ENCODE results near the gene LSMEM2. TPM values are rescaled to one million over a fixed set of nuclear protein-coding genes. Genes with fewer than 3 reads are reported as not detected.

The LSMEM2 gene
- total RNA-seq, 4 donors from 2014 or later: 0.90 to 1.5 TPM; not detected in 2

GRCh38 chr3:50232303-50232702 lies 46.6 kb upstream of the LSMEM2 start:
- H3K36me3 ChIP-seq: no peaks in the 10 kb centered on the region
- H3K9me3 ChIP-seq: no peaks in the 10 kb centered on the region
- H3K4me1 ChIP-seq: no peaks in the 10 kb centered on the region
- no peaks in the 10 kb centered on the region for H3K27me3 ChIP-seq
- TF ChIP-seq POLR2A (IDR thresholded peaks at IDR 0.05): no peak
- TF ChIP-seq, protein P1, sequence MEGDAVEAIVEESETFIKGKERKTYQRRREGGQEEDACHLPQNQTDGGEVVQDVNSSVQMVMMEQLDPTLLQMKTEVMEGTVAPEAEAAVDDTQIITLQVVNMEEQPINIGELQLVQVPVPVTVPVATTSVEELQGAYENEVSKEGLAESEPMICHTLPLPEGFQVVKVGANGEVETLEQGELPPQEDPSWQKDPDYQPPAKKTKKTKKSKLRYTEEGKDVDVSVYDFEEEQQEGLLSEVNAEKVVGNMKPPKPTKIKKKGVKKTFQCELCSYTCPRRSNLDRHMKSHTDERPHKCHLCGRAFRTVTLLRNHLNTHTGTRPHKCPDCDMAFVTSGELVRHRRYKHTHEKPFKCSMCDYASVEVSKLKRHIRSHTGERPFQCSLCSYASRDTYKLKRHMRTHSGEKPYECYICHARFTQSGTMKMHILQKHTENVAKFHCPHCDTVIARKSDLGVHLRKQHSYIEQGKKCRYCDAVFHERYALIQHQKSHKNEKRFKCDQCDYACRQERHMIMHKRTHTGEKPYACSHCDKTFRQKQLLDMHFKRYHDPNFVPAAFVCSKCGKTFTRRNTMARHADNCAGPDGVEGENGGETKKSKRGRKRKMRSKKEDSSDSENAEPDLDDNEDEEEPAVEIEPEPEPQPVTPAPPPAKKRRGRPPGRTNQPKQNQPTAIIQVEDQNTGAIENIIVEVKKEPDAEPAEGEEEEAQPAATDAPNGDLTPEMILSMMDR (IDR thresholded peaks at IDR 0.05): no peak
- DNase-seq: no peak
- intact Hi-C loops (cut with DNase I; ENCODE audit: low total_unique reads): no loop called here
- no peak overlapping the region for H3K4me3 ChIP-seq
- H3K27ac ChIP-seq: no peak overlapping the region

GRCh38 chr3:50233176-50233575 lies 45.7 kb upstream of the LSMEM2 start:
- Histone ChIP-seq H3K4me3 (no peak overlapping the region), H3K36me3 (no peaks in the 10 kb centered on the region), H3K27ac (no peak overlapping the region), H3K9me3 (no peaks in the 10 kb centered on the region), H3K4me1 (no peaks in the 10 kb centered on the region), H3K27me3 (no peaks in the 10 kb centered on the region)
- no peak for DNase-seq
- no peak for TF ChIP-seq POLR2A (IDR thresholded peaks at IDR 0.05)
- TF ChIP-seq, protein P1 (IDR thresholded peaks at IDR 0.05): no peak
- intact Hi-C loops (cut with DNase I; ENCODE audit: low total_unique reads): no loop called here

- intact Hi-C loops (cut with DNase I; ENCODE audit: low total_unique reads): no loop called here
- TF ChIP-seq, protein P1 (IDR thresholded peaks at IDR 0.05): peak in 1 of 4 experiments; percentile 28
- TF ChIP-seq POLR2A (IDR thresholded peaks at IDR 0.05): peak; percentile 92 to 96
- peak; percentile 99 for DNase-seq
- no peaks in the 10 kb centered on the region for H3K36me3 ChIP-seq
- H3K4me3 ChIP-seq: peak within 1 kb of the TSS; percentile 72 to 91
- H3K9me3 ChIP-seq: no peaks in the 10 kb centered on the region
- peaks cover 6 to 10% of the 10 kb centered on the region in 2 donors for H3K4me1 ChIP-seq
- H3K27ac ChIP-seq: peak within 1 kb of the TSS; percentile 91 to 99
- H3K27me3 ChIP-seq: no peaks in the 10 kb centered on the region
Measured at GRCh38 chr3:50235716-50236483, 43.0 kb upstream of the LSMEM2 start, which contains the start of gene GNAI2. TSS of gene GNAI2 (plus strand) at chr3:50236204. CDS start at chr3:50236336, 132 bp downstream.

DNA sequence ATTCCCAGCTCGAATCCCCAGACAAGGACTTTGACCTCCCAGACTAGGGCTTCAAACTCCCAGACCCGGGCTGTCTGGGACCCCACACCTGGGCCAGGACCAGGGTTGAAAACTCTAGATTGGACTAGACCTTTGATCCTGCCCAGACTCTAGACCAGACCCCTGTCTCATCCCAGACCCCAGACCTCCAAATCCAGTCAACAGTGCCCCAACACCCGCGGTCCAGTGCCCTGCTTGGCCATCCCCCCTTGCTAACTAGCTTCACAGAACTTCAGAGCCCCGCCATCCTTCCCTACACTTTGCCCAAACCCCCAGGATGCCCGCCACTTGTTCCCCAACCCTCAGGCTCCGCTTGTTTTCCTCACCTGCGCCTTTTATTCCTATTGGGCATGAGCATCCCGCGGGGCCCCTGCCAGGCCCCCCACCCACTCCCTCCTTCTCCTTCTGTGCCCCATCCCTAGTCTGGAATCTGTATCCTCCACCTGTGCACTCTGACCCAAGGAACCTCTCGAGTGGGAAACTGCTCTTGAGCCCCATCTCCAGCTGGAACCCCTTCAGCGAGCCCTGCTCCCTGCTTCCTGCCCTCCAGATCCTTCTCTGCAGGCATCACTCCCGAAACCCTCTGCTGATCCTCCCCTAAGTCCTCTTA lies 42.3 kb upstream of the LSMEM2 start:
- intact Hi-C loops (cut with DNase I; ENCODE audit: low total_unique reads): no loop called here
- Histone ChIP-seq H3K9me3 (no peaks in the 10 kb centered on the region), H3K27me3 (no peaks in the 10 kb centered on the region), H3K36me3 (no peaks in the 10 kb centered on the region), H3K4me1 (peaks cover 6 to 16% of the 10 kb centered on the region in 2 donors), H3K27ac (peak overlapping the region; percentile 91 to 99), H3K4me3 (peak overlapping the region; percentile 72 to 91)
- no peak for DNase-seq
- TF ChIP-seq POLR2A (IDR thresholded peaks at IDR 0.05): no peak
- TF ChIP-seq, protein P1 (IDR thresholded peaks at IDR 0.05): no peak

GRCh38 chr3:50237133-50237651 lies 41.7 kb upstream of the LSMEM2 start:
- Histone ChIP-seq H3K27me3 (no peaks in the 10 kb centered on the region), H3K36me3 (no peaks in the 10 kb centered on the region), H3K4me1 (peaks cover 6 to 22% of the 10 kb centered on the region in 2 donors), H3K9me3 (no peaks in the 10 kb centered on the region), H3K27ac (peak overlapping the region; percentile 91 to 99), H3K4me3 (peak overlapping the region; percentile 72 to 91)
- intact Hi-C loops (cut with DNase I; ENCODE audit: low total_unique reads): no loop called here
- DNase-seq: no peak
- no peak for TF ChIP-seq POLR2A (IDR thresholded peaks at IDR 0.05)
- TF ChIP-seq, protein P1 (IDR thresholded peaks at IDR 0.05): no peak

Data from uterus (tissue), 4 donors.